Loucy (cell line): ENCODE data around the gene WDR93.

ENCODE experiments used
- H2AFZ ChIP-seq: fragments of 200-600 bp; sonication (generic); 2 replicates; pipeline ENCODE4 v1.6.0; 2016; ENCODE audit warnings: antibody characterized with exemption, mild to moderate bottlenecking, low read length, moderate library complexity
- H3F3A ChIP-seq: fragments of 200-600 bp; 2 replicates; pipeline ENCODE4 v1.6.0; 2016; ENCODE audit warnings: antibody characterized with exemption, low read depth, mild to moderate bottlenecking
- H3K27me3 ChIP-seq: fragments of 200-600 bp; sonication (generic); 2 replicates; pipeline ENCODE4 v1.6.1; 2014; ENCODE audit warnings: low read length, mild to moderate bottlenecking; ENCODE audit not compliant: insufficient read depth, poor library complexity, severe bottlenecking
- H3K36me3 ChIP-seq: fragments of 200-600 bp; sonication (generic); 2 replicates; pipeline ENCODE4 v1.6.1; 2016; ENCODE audit warnings: low read length; ENCODE audit not compliant: insufficient read depth
- H3K4me1 ChIP-seq: fragments of 200-600 bp; sonication (generic); 2 replicates; pipeline ENCODE4 v1.5.1; 2014; ENCODE audit warnings: low read length, mild to moderate bottlenecking; ENCODE audit not compliant: insufficient read depth, poor library complexity, severe bottlenecking
- H3K4me2 ChIP-seq: fragments of 200-600 bp; sonication (generic); 2 replicates; pipeline ENCODE4 v1.6.0; 2014; ENCODE audit warnings: antibody characterized with exemption, low read length, low read depth, mild to moderate bottlenecking; ENCODE audit not compliant: poor library complexity, severe bottlenecking
- H3K4me3 ChIP-seq: fragments of 200-600 bp; sonication (generic); 2 replicates; pipeline ENCODE4 v1.5.1; 2014; ENCODE audit warnings: low read length, mild to moderate bottlenecking, mixed read lengths; ENCODE audit not compliant: poor library complexity, severe bottlenecking
- H3K79me2 ChIP-seq: fragments of 200-600 bp; sonication (generic); 2 replicates; pipeline ENCODE4 v1.6.1; 2014; ENCODE audit warnings: low read length; ENCODE audit not compliant: insufficient read depth
- H3K9ac ChIP-seq: fragments of 200-600 bp; sonication (generic); 2 replicates; pipeline ENCODE4 v1.6.0; 2014; ENCODE audit warnings: mild to moderate bottlenecking, low read depth, low read length, moderate library complexity; ENCODE audit not compliant: poor library complexity, severe bottlenecking
- H3K9me2 ChIP-seq: fragments of 200-600 bp; sonication (generic); replicated peaks from 2 replicates; pipeline ENCODE4 v1.6.1; 2016; ENCODE audit warnings: low read depth, low read length, mixed read lengths
- H3K9me3 ChIP-seq: fragments of 200-600 bp; sonication (generic); 2 replicates; pipeline ENCODE4 v1.6.1; 2014; ENCODE audit warnings: mild to moderate bottlenecking, antibody characterized with exemption, low read length, low read depth; ENCODE audit not compliant: insufficient read depth
- H4K20me1 ChIP-seq: fragments of 200-600 bp; sonication (generic); 2 replicates; pipeline ENCODE4 v1.6.0; 2014; ENCODE audit warnings: antibody characterized with exemption, low read length, mild to moderate bottlenecking; ENCODE audit not compliant: insufficient read depth, poor library complexity, severe bottlenecking
- CTCF ChIP-seq: fragments of 200-600 bp; sonication (generic); conservative IDR thresholded peaks from 2 replicates; pipeline ENCODE4 v1.5.1; 2014; ENCODE audit warnings: mild to moderate bottlenecking, antibody characterized with exemption, low read length
- EZH2phosphoT487 ChIP-seq: fragments of 200-600 bp; IDR thresholded peaks from 2 replicates; pipeline ENCODE4 v1.6.1; 2018; ENCODE audit warnings: antibody characterized with exemption, mild to moderate bottlenecking, moderate library complexity, borderline replicate concordance

The WDR93 gene

GRCh38 chr15:89724621-89725020 is 34.0 kb downstream of the WDR93 start:
- no peak overlapping the region for H2AFZ ChIP-seq

DNA sequence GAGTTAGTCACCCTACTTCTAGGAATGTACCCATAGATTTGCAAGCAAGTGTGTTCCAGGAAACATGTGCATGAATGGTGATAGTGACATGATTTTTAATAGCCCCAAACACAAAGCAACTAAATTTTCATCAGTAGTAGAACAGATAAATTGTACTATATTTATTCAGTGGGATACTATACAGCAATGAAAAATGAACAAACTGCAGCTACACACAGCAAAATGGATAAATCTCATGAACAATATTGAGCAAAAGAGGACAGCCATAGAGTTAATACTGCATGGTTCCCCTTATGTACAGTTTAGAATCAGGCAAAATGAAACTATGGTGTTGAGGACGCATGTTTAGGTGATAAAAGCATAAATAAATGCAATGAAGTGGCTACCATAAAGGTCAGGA is 34.5 kb downstream of the WDR93 start:
- no peaks in the 10 kb centered on the region for H3K9me2 ChIP-seq

More at GRCh38 chr15:89724621-89725020, 34.0 kb downstream of the WDR93 start:
- no peaks in the 10 kb centered on the region for H3K36me3 ChIP-seq
- no peak overlapping the region for H3K4me3 ChIP-seq
- H3F3A ChIP-seq: no peaks in the 10 kb centered on the region
- H3K4me1 ChIP-seq: no peaks in the 10 kb centered on the region
- H3K9me3 ChIP-seq: no peaks in the 10 kb centered on the region
- H3K79me2 ChIP-seq: no peaks in the 10 kb centered on the region
- H3K4me2 ChIP-seq: no peak overlapping the region
- no peak for TF ChIP-seq EZH2phosphoT487
- no peak for TF ChIP-seq CTCF
- no peak overlapping the region for H3K9ac ChIP-seq
- no peaks in the 10 kb centered on the region for H3K27me3 ChIP-seq
- no peaks in the 10 kb centered on the region for H4K20me1 ChIP-seq
- no peaks in the 10 kb centered on the region for H3K9me2 ChIP-seq

GRCh38 chr15:89728254-89728653 is 37.6 kb downstream of the WDR93 start:
- TF ChIP-seq CTCF (no peak), EZH2phosphoT487 (no peak)
- Histone ChIP-seq H3K36me3 (no peaks in the 10 kb centered on the region), H3K4me1 (no peaks in the 10 kb centered on the region), H3K9ac (no peak overlapping the region), H3K4me2 (no peak overlapping the region), H3K9me3 (no peaks in the 10 kb centered on the region), H3F3A (no peaks in the 10 kb centered on the region), H3K79me2 (no peaks in the 10 kb centered on the region), H3K9me2 (no peaks in the 10 kb centered on the region), H2AFZ (no peak overlapping the region), H4K20me1 (no peaks in the 10 kb centered on the region), H3K27me3 (no peaks in the 10 kb centered on the region), H3K4me3 (no peak overlapping the region)

More for the DNA sequence above, 34.5 kb downstream of the WDR93 start:
- no peaks in the 10 kb centered on the region for H3K27me3 ChIP-seq
- H3K9ac ChIP-seq: no peak overlapping the region
- TF ChIP-seq EZH2phosphoT487: no peak
- no peaks in the 10 kb centered on the region for H3K36me3 ChIP-seq
- H3K4me1 ChIP-seq: no peaks in the 10 kb centered on the region
- H3K9me3 ChIP-seq: no peaks in the 10 kb centered on the region
- H3F3A ChIP-seq: no peaks in the 10 kb centered on the region
- H2AFZ ChIP-seq: no peak overlapping the region
- no peak overlapping the region for H3K4me3 ChIP-seq
- H3K79me2 ChIP-seq: no peaks in the 10 kb centered on the region
- no peak overlapping the region for H3K4me2 ChIP-seq
- no peaks in the 10 kb centered on the region for H4K20me1 ChIP-seq

- Histone ChIP-seq H3K4me2 (no peak overlapping the region), H4K20me1 (no peaks in the 10 kb centered on the region), H3K4me3 (no peak overlapping the region), H3K4me1 (no peaks in the 10 kb centered on the region), H3K27me3 (no peaks in the 10 kb centered on the region), H3K9me2 (no peaks in the 10 kb centered on the region), H3K79me2 (no peaks in the 10 kb centered on the region), H2AFZ (no peak overlapping the region), H3K9ac (no peak overlapping the region), H3F3A (no peaks in the 10 kb centered on the region), H3K9me3 (no peaks in the 10 kb centered on the region), H3K36me3 (no peaks in the 10 kb centered on the region)
- no peak for TF ChIP-seq CTCF
- no peak for TF ChIP-seq EZH2phosphoT487
Observed at GRCh38 chr15:89731275-89731674, 40.7 kb downstream of the WDR93 start.
